RWPE2 (cell line): Measurements from ENCODE around the gene TNFRSF1A.
"Not testable (repeated sequence)": the region's sequence is repeated elsewhere in the genome, so short reads cannot be mapped to it uniquely, and the experiment has no call there.

ENCODE experiments used
- ATAC-seq: fragments of 200-7000 bp; cut with Tn5 transposase; 3 replicates; pipeline ENCODE4 v1.9.1; 2021; ENCODE audit warnings: low read depth
- DNase-seq: peaks from one replicate; pipeline ENCODE4 v3.0.0-alpha.2; 2020; ENCODE audit warnings: low spot score
- H3K27ac ChIP-seq: fragments of 450-650 bp; 2 replicates; pipeline ENCODE4 v1.5.1; 2017; ENCODE audit warnings: mild to moderate bottlenecking; ENCODE audit not compliant: poor library complexity, severe bottlenecking
- H3K27me3 ChIP-seq: fragments of 250-450 bp; sonication (Bioruptor Pico); 2 replicates; pipeline ENCODE4 v1.5.1; 2021; ENCODE audit warnings: mild to moderate bottlenecking, moderate library complexity; ENCODE audit not compliant: insufficient read depth, poor library complexity, severe bottlenecking
- H3K36me3 ChIP-seq: fragments of 250-450 bp; sonication (Bioruptor Pico); 2 replicates; pipeline ENCODE4 v1.5.1; 2020; ENCODE audit warnings: low read depth, mild to moderate bottlenecking, moderate library complexity
- H3K4me1 ChIP-seq: fragments of 250-450 bp; sonication (Bioruptor Pico); 2 replicates; pipeline ENCODE4 v1.5.1; 2021; ENCODE audit warnings: mild to moderate bottlenecking, moderate library complexity; ENCODE audit not compliant: insufficient read depth, poor library complexity, severe bottlenecking
- H3K4me3 ChIP-seq: fragments of 250-450 bp; sonication (Bioruptor Pico); 2 replicates; pipeline ENCODE4 v1.5.1; 2021; ENCODE audit warnings: mild to moderate bottlenecking, moderate library complexity; ENCODE audit not compliant: severe bottlenecking
- H3K9me3 ChIP-seq: fragments of 250-450 bp; sonication (Bioruptor Pico); 2 replicates; pipeline ENCODE4 v1.5.1; 2021; ENCODE audit warnings: mild to moderate bottlenecking, moderate library complexity; ENCODE audit not compliant: severe bottlenecking
- CTCF ChIP-seq: fragments of 450-650 bp; IDR thresholded peaks from one replicate; pipeline ENCODE4 v1.5.1; 2017; ENCODE audit warnings: mild to moderate bottlenecking, moderate library complexity; ENCODE audit not compliant: poor library complexity, severe bottlenecking

The TNFRSF1A gene

GRCh38 chr12:6295094-6295811, 46.6 kb downstream of the TNFRSF1A start:
- TF ChIP-seq CTCF = no peak
- ATAC-seq = peak; percentile 93
- H3K27ac ChIP-seq = peak overlapping the region; percentile 60
- H3K9me3 ChIP-seq = no peaks in the 10 kb centered on the region
- H3K36me3 ChIP-seq = no peaks in the 10 kb centered on the region
- no peak for DNase-seq
- peaks cover 45% of the 10 kb centered on the region for H3K4me1 ChIP-seq
- no peaks in the 10 kb centered on the region for H3K27me3 ChIP-seq
- H3K4me3 ChIP-seq = no peak overlapping the region

GRCh38 chr12:6294156-6295093, 47.5 kb downstream of the TNFRSF1A start:
- Histone ChIP-seq H3K27ac (peak overlapping the region; percentile 60), H3K4me1 (peaks cover 45% of the 10 kb centered on the region), H3K9me3 (no peaks in the 10 kb centered on the region), H3K4me3 (no peak overlapping the region), H3K36me3 (no peaks in the 10 kb centered on the region), H3K27me3 (no peaks in the 10 kb centered on the region)
- no peak for TF ChIP-seq CTCF
- DNase-seq (no peak), ATAC-seq (peak; percentile 66)

GRCh38 chr12:6292606-6293005, 49.3 kb downstream of the TNFRSF1A start:
- Histone ChIP-seq H3K27ac (peak overlapping the region; percentile 47), H3K9me3 (no peaks in the 10 kb centered on the region), H3K36me3 (no peaks in the 10 kb centered on the region), H3K27me3 (no peaks in the 10 kb centered on the region), H3K4me3 (no peak overlapping the region), H3K4me1 (peaks cover 51% of the 10 kb centered on the region)
- ATAC-seq (peak; percentile 46), DNase-seq (no peak)
- no peak for TF ChIP-seq CTCF

GRCh38 chr12:6289906-6290305, 52.0 kb downstream of the TNFRSF1A start:
- not testable (repeated sequence) for H3K9me3 ChIP-seq, H3K27me3 ChIP-seq, ATAC-seq, DNase-seq, H3K27ac ChIP-seq, H3K4me3 ChIP-seq, H3K36me3 ChIP-seq
- H3K4me1 ChIP-seq = peaks cover 56% of the 10 kb centered on the region

GRCh38 chr12:6289081-6289480, 52.8 kb downstream of the TNFRSF1A start:
- not testable (repeated sequence) for ATAC-seq, H3K9me3 ChIP-seq

More at GRCh38 chr12:6289081-6289480, 52.8 kb downstream of the TNFRSF1A start:
- H3K27me3 ChIP-seq, H3K36me3 ChIP-seq, DNase-seq, H3K27ac ChIP-seq, H3K4me3 ChIP-seq: not testable (repeated sequence)
- peaks cover 49% of the 10 kb centered on the region for H3K4me1 ChIP-seq
